Measurements from ENCODE around the gene QSOX1.

- TF ChIP-seq EZH2 (IDR thresholded peaks at IDR 0.05; ENCODE audit: borderline replicate concordance, low read length) (no peak), CTCF (IDR thresholded peaks at IDR 0.05; ENCODE audit: low read length) (no peak)
Measured at GRCh38 chr1:180135535-180135934, 19.1 kb upstream of the QSOX1 start.

Measured in OCI-LY1 (cell line).